Tibial nerve (tissue), 4 donors: ENCODE measurements around the gene LIG4. TPM values are rescaled to one million over a fixed set of nuclear protein-coding genes. Genes with fewer than 3 reads are reported as not detected.

Experiments
- DNase-seq, 2 donors: peaks; one replicate each; pipeline ENCODE4 v3.0.0-alpha.2; 2019; ENCODE audit warnings: low spot score in 2 of 2
- H3K27ac ChIP-seq, 4 donors: fragments of 200-600 bp; sonication (generic) in 3 of 4; one replicate each; pipeline ENCODE4 v1.5.1; 2017 to 2019; ENCODE audit warnings: mild to moderate bottlenecking in 1 of 4
- H3K27me3 ChIP-seq, 2 donors: fragments of 200-600 bp; sonication (generic) in 1 of 2; one replicate each; pipeline versions ENCODE4 v1.5.1 to v1.6.0; 2017 to 2019
- H3K36me3 ChIP-seq, 3 donors: fragments of 200-600 bp; sonication (generic); one replicate each; pipeline ENCODE4 v1.5.1; 2018 to 2019
- H3K4me1 ChIP-seq, 4 donors: fragments of 200-600 bp; sonication (generic) in 3 of 4; one replicate each; pipeline ENCODE4 v1.5.1; 2017 to 2019
- H3K4me3 ChIP-seq, 4 donors: fragments of 200-600 bp; sonication (generic) in 3 of 4; one replicate each; pipeline ENCODE4 v1.5.1; 2017 to 2019; ENCODE audit warnings: mild to moderate bottlenecking in 1 of 4, moderate library complexity in 1 of 4
- H3K9me3 ChIP-seq, 4 donors: fragments of 200-600 bp; sonication (generic) in 3 of 4; one replicate each; pipeline ENCODE4 v1.5.1; 2017 to 2019
- CTCF ChIP-seq, 5 experiments: fragments of 200-600 bp in 3 of 5; fragments of 450-650 bp in 2 of 5; sonication (generic) in 3 of 5; IDR thresholded peaks; one replicate each; pipeline ENCODE4 v1.5.1; 2016 to 2019; ENCODE audit warnings: antibody characterized with exemption in 5 of 5, mild to moderate bottlenecking in 3 of 5, moderate library complexity in 2 of 5
- EP300 ChIP-seq, 2 donors: sonication (generic); formaldehyde crosslinking; IDR thresholded peaks; one replicate each; pipeline ENCODE4 v1.6.1; 2017; ENCODE audit warnings: antibody characterized with exemption in 2 of 2, mild to moderate bottlenecking in 1 of 2
- POLR2A ChIP-seq, 2 donors: fragments of 450-650 bp; IDR thresholded peaks; one replicate each; pipeline ENCODE4 v1.6.1; 2017; ENCODE audit warnings: antibody characterized with exemption in 2 of 2, mild to moderate bottlenecking in 2 of 2, moderate library complexity in 2 of 2
- WGBS, 2 donors: methylation state at CpG; one replicate each; pipeline ENCODE4 v1.1.5; 2018; 5-methylcytosine and 5-hydroxymethylcytosine counted together
- total RNA-seq, 4 donors: library from RNA; depleted of rRNA; stranded (reverse); fragments of >200 nt; gene quantifications; one replicate each; pipeline ENCODE4 v1.1.0, GENCODE V29; 2016

Gene LIG4
- total RNA-seq, 4 donors from 2014 or later: 8.0 to 9.9 (median 9.4) TPM

DNA sequence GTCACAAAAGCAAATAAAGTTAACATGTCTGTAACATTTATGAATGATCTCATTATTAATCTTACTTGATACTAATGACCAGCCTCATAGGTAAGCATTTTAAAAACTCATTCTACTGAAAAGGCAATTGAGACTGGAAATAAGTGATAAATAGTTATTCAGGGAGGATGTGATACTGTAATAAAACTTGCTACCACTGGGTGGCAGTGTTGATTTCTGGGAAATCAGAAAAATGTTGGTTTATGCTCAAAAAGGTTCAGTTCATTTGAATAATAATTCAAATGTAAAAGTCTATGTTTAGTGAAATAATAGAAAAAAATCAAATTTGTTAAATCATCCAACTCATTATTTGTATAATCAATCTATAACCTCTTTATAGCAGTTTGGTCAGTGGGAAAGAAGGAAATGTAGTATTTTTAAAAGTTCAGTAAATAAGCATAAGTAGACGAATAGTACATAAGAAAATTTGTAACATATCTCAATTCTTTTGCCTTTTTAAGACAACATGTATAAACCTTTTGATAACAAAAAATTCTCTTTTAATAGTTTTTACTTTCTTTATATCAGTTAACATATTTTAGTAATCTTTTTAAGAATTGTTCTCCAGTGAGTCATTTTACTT, 12.4 kb upstream of the LIG4 start:
- Histone ChIP-seq H3K9me3 (no peaks in the 10 kb centered on the region), H3K27ac (no peak overlapping the region), H3K27me3 (no peaks in the 10 kb centered on the region), H3K36me3 (peaks cover 0 to 7% (median 0%) of the 10 kb centered on the region in 3 donors), H3K4me1 (peaks cover 0 to 39% (median 3%) of the 10 kb centered on the region in 4 donors), H3K4me3 (no peak overlapping the region)
- peak in 1 of 2 donors; percentile 72 for DNase-seq
- no peak for TF ChIP-seq EP300 (IDR thresholded peaks at IDR 0.05)
- TF ChIP-seq CTCF (IDR thresholded peaks at IDR 0.05): peak; percentile 57 to 75 (median 69)
- WGBS, 2 donors: 91% methylated on average over 1 of the region's 1 CpG

DNA sequence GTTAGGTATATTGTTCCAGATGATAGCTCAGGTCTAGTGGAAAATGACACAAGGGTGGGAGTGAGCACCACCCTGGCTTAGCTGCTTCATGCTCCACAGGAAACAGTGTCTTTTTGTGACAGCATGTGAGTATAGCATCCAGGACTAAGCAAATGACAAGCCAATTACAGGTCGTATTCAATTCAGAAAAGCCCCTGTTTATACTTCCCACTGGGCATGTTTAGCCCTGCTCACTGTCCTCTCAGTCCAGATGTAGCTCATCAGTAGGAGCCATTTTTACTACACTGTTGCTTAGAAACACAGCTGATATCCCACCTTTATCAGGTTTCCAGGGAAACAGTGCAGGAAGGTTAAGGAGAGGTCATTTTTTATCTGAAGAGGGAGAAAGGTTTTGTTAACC, 10.8 kb upstream of the LIG4 start:
- no peak overlapping the region for H3K4me3 ChIP-seq
- no peak for TF ChIP-seq CTCF (IDR thresholded peaks at IDR 0.05)
- no peak for TF ChIP-seq POLR2A (IDR thresholded peaks at IDR 0.05)
- no peak for TF ChIP-seq EP300 (IDR thresholded peaks at IDR 0.05)
- H3K27ac ChIP-seq: no peak overlapping the region
- no peaks in the 10 kb centered on the region for H3K27me3 ChIP-seq
- no peak for DNase-seq
- no peaks in the 10 kb centered on the region for H3K9me3 ChIP-seq
- WGBS, 2 donors: 9 to 18% methylated on average over 1 of the region's 1 CpG
- H3K4me1 ChIP-seq: peaks cover 0 to 53% (median 3%) of the 10 kb centered on the region in 4 donors
- H3K36me3 ChIP-seq: peaks cover 0 to 7% (median 0%) of the 10 kb centered on the region in 3 donors

DNA sequence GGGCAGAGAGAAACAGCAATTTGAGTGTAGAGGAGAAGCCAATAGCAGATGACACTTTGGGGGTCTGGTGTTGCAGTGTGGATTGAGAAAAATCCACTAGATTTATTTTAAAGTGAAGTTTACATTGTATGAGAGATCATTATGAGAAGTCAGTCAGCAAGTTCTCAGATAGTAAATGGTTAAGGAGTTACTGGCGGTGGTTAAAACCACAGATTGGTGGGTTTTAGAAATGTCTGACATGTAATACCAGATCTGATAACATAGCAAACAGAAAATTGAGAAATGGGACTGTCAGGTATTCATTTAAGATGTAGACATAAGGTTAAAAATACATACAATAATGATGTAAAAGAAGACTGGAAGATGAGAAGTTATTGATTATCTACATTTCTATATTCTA, 10.1 kb upstream of the LIG4 start:
- no peak for DNase-seq
- Histone ChIP-seq H3K4me3 (no peak overlapping the region), H3K27ac (no peak overlapping the region), H3K9me3 (no peaks in the 10 kb centered on the region), H3K36me3 (peaks cover 0 to 7% (median 0%) of the 10 kb centered on the region in 3 donors), H3K4me1 (peaks cover 0 to 58% (median 5%) of the 10 kb centered on the region in 4 donors), H3K27me3 (no peaks in the 10 kb centered on the region)
- no peak for TF ChIP-seq EP300 (IDR thresholded peaks at IDR 0.05)
- TF ChIP-seq CTCF (IDR thresholded peaks at IDR 0.05): no peak
- no peak for TF ChIP-seq POLR2A (IDR thresholded peaks at IDR 0.05)
- 66 to 69% methylated on average over 1 of the region's 1 CpG for WGBS, 2 donors

DNA sequence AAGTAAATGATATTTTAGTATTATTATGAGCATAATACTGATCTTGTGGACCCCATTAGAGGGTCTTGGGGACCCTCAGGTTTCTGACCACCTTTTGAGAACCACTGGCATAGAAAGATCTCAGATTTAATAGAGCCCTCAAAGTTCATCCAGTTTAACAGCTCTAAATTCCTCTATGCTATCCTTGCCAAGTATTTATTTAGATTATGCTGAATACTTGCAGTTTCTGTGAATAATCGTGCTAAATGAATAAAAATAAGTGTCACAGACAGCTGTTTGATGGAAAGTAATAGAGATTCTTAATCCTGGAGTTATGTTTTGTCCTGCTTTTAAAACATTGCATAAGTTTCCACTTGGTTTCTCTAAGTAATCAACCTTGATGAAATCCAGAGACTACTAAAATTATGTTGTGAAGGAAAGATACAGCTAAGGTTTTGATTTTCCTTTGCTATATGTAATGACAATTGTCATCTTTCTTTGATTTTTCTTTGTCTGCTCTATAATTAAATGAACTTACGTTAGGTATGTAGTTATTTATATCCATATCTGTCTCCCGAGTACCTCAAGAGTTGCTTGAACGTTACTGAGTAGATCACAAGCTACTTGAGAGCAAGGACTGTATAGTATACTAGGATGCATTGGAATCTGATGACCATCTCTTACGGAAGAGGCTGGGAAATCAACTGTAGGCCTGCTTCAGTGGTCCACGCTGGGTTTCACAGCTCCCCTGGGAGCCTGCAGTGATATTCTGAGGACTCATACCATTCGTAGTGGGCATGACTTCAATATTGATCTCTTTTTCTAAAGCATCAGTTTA, 8.6 kb upstream of the LIG4 start:
- no peaks in the 10 kb centered on the region for H3K36me3 ChIP-seq
- WGBS, 2 donors: 69 to 75% methylated on average over 7 of the region's 7 CpGs
- H3K27ac ChIP-seq: no peak overlapping the region
- H3K9me3 ChIP-seq: no peaks in the 10 kb centered on the region
- no peak for DNase-seq
- peaks cover 0 to 72% (median 20%) of the 10 kb centered on the region in 4 donors for H3K4me1 ChIP-seq
- no peak for TF ChIP-seq CTCF (IDR thresholded peaks at IDR 0.05)
- TF ChIP-seq EP300 (IDR thresholded peaks at IDR 0.05): no peak
- TF ChIP-seq POLR2A (IDR thresholded peaks at IDR 0.05): no peak
- no peak overlapping the region for H3K4me3 ChIP-seq
- no peaks in the 10 kb centered on the region for H3K27me3 ChIP-seq

GRCh38 chr13:108220041-108220440, 4.7 kb upstream of the LIG4 start:
- H3K4me1 ChIP-seq: peaks cover 0 to 72% (median 35%) of the 10 kb centered on the region in 4 donors
- no peak overlapping the region for H3K4me3 ChIP-seq
- H3K36me3 ChIP-seq: no peaks in the 10 kb centered on the region
- DNase-seq: no peak
- WGBS, 2 donors: 60 to 67% methylated on average over 1 of the region's 1 CpG
- H3K27ac ChIP-seq: no peak overlapping the region
- no peaks in the 10 kb centered on the region for H3K27me3 ChIP-seq
- TF ChIP-seq CTCF (IDR thresholded peaks at IDR 0.05): no peak
- no peak for TF ChIP-seq POLR2A (IDR thresholded peaks at IDR 0.05)
- TF ChIP-seq EP300 (IDR thresholded peaks at IDR 0.05): no peak
- no peaks in the 10 kb centered on the region for H3K9me3 ChIP-seq
